Measurements from ENCODE around the gene CAMSAP1.

CAMSAP1 gene

GRCh38 chr9:135787776-135788575 lies 119.4 kb downstream of the CAMSAP1 start:
- ATAC-seq: no peak

GRCh38 chr9:135787317-135787716 lies 120.0 kb downstream of the CAMSAP1 start:
- no peak for TF ChIP-seq CSDC2 (CRISPR knock-in tag; IDR thresholded peaks at IDR 0.05)
- TF ChIP-seq ZNF70 (CRISPR knock-in tag; IDR thresholded peaks at IDR 0.05): peak; percentile 88
- no peak for ATAC-seq

More at GRCh38 chr9:135787776-135788575, 119.4 kb downstream of the CAMSAP1 start:
- TF ChIP-seq CSRNP3 (CRISPR knock-in tag; IDR thresholded peaks at IDR 0.05): no peak
- TF ChIP-seq CSDC2 (CRISPR knock-in tag; IDR thresholded peaks at IDR 0.05): no peak
- no peak for TF ChIP-seq ESRRG (CRISPR knock-in tag; IDR thresholded peaks at IDR 0.05)
- TF ChIP-seq OSR1 (CRISPR knock-in tag; IDR thresholded peaks at IDR 0.05): no peak
- TF ChIP-seq ARNTL (CRISPR knock-in tag; IDR thresholded peaks at IDR 0.05; ENCODE audit: borderline replicate concordance, low read depth): no peak
- TF ChIP-seq ZNF70 (CRISPR knock-in tag; IDR thresholded peaks at IDR 0.05): no peak
- no peak for TF ChIP-seq ZFP3 (CRISPR knock-in tag; IDR thresholded peaks at IDR 0.05)
- no peak for TF ChIP-seq PATZ1 (CRISPR knock-in tag; IDR thresholded peaks at IDR 0.05; ENCODE audit: borderline replicate concordance)
- no peak for TF ChIP-seq ZFP30 (CRISPR knock-in tag; IDR thresholded peaks at IDR 0.05)
- TF ChIP-seq BACH2 (CRISPR knock-in tag; IDR thresholded peaks at IDR 0.05; ENCODE audit: borderline replicate concordance): no peak
- TF ChIP-seq CREB5 (CRISPR knock-in tag; IDR thresholded peaks at IDR 0.05; ENCODE audit: low read depth): no peak
- TF ChIP-seq SNAI2 (CRISPR knock-in tag; IDR thresholded peaks at IDR 0.05): no peak
- TF ChIP-seq ZC3H10 (CRISPR knock-in tag; IDR thresholded peaks at IDR 0.05): no peak
- no peak for TF ChIP-seq TCF4 (CRISPR knock-in tag; IDR thresholded peaks at IDR 0.05; ENCODE audit: borderline replicate concordance)
- TF ChIP-seq PPARA (CRISPR knock-in tag; IDR thresholded peaks at IDR 0.05; ENCODE audit: borderline replicate concordance): no peak
- no peak for TF ChIP-seq ZNF565 (CRISPR knock-in tag; conservative IDR thresholded peaks at IDR 0.05; ENCODE audit: low read depth)
- TF ChIP-seq GLIS3 (CRISPR knock-in tag; IDR thresholded peaks at IDR 0.05): no peak
- TF ChIP-seq TSHZ2 (CRISPR knock-in tag; IDR thresholded peaks at IDR 0.05): no peak
- TF ChIP-seq ISL1 (CRISPR knock-in tag; IDR thresholded peaks at IDR 0.05): no peak

- ATAC-seq: no peak
- TF ChIP-seq OSR1 (CRISPR knock-in tag; IDR thresholded peaks at IDR 0.05): no peak
- no peak for TF ChIP-seq ZNF565 (CRISPR knock-in tag; conservative IDR thresholded peaks at IDR 0.05; ENCODE audit: low read depth)
- no peak for TF ChIP-seq GLIS3 (CRISPR knock-in tag; IDR thresholded peaks at IDR 0.05)
- TF ChIP-seq BACH2 (CRISPR knock-in tag; IDR thresholded peaks at IDR 0.05; ENCODE audit: borderline replicate concordance): no peak
- TF ChIP-seq POU6F1 (CRISPR knock-in tag; IDR thresholded peaks at IDR 0.05; ENCODE audit: borderline replicate concordance, low read depth): no peak
- TF ChIP-seq ZC3H10 (CRISPR knock-in tag; IDR thresholded peaks at IDR 0.05): no peak
- no peak for TF ChIP-seq ESRRG (CRISPR knock-in tag; IDR thresholded peaks at IDR 0.05)
Measured at GRCh38 chr9:135786146-135786690, 121.1 kb downstream of the CAMSAP1 start.

Measured in SK-N-SH treated with all-trans-retinoic acid at 6 μM for 48 hours (cell line).